WTC11 (cell line): ENCODE measurements around the gene KATNBL1.

Experiments
- AFF4 ChIP-seq: sonication (generic); formaldehyde crosslinking; IDR thresholded peaks from 2 replicates; pipeline ENCODE4 v1.8.1; 2023; ENCODE audit warnings: mild to moderate bottlenecking, missing genetic modification reagents, borderline replicate concordance
- CBFB ChIP-seq: sonication (generic); formaldehyde crosslinking; IDR thresholded peaks from 2 replicates; pipeline ENCODE4 v1.8.1; 2022; ENCODE audit warnings: mild to moderate bottlenecking, low read depth, missing genetic modification reagents
- CTCF ChIP-seq: fragments of 200-600 bp; IDR thresholded peaks from 2 replicates; pipeline ENCODE4 v1.8.0; 2022; ENCODE audit warnings: antibody characterized with exemption
- E2F5 ChIP-seq: sonication (generic); formaldehyde crosslinking; IDR thresholded peaks from 2 replicates; pipeline ENCODE4 v1.8.1; 2022; ENCODE audit warnings: mild to moderate bottlenecking, moderate library complexity, missing genetic modification reagents
- ETV6 ChIP-seq: sonication (generic); formaldehyde crosslinking; IDR thresholded peaks from 2 replicates; pipeline ENCODE4 v1.8.1; 2022; ENCODE audit warnings: mild to moderate bottlenecking, missing genetic modification reagents
- FOXP4 ChIP-seq: sonication (generic); formaldehyde crosslinking; IDR thresholded peaks from 2 replicates; pipeline ENCODE4 v1.8.0; 2022; ENCODE audit warnings: mild to moderate bottlenecking, missing genetic modification reagents
- NFYB ChIP-seq: sonication (generic); formaldehyde crosslinking; conservative IDR thresholded peaks from 2 replicates; pipeline ENCODE4 v1.8.0; 2022; ENCODE audit warnings: low read depth, missing genetic modification reagents
- SP1 ChIP-seq: sonication (generic); formaldehyde crosslinking; conservative IDR thresholded peaks from 2 replicates; pipeline ENCODE4 v1.8.1; 2022; ENCODE audit warnings: missing genetic modification reagents
- TEAD4 ChIP-seq: sonication (generic); formaldehyde crosslinking; IDR thresholded peaks from 2 replicates; pipeline ENCODE4 v1.8.0; 2022; ENCODE audit warnings: mild to moderate bottlenecking, missing genetic modification reagents
- ZNF317 ChIP-seq: sonication (generic); formaldehyde crosslinking; IDR thresholded peaks from 2 replicates; pipeline ENCODE4 v1.8.1; 2023; ENCODE audit warnings: low read depth, mild to moderate bottlenecking, moderate library complexity, missing genetic modification reagents, borderline replicate concordance
- ZNF416 ChIP-seq: fragments of 250-450 bp; sonication (Bioruptor Pico); IDR thresholded peaks from 2 replicates; pipeline ENCODE4 v1.9.0; 2021; ENCODE audit warnings: mild to moderate bottlenecking, inconsistent platforms

DNA sequence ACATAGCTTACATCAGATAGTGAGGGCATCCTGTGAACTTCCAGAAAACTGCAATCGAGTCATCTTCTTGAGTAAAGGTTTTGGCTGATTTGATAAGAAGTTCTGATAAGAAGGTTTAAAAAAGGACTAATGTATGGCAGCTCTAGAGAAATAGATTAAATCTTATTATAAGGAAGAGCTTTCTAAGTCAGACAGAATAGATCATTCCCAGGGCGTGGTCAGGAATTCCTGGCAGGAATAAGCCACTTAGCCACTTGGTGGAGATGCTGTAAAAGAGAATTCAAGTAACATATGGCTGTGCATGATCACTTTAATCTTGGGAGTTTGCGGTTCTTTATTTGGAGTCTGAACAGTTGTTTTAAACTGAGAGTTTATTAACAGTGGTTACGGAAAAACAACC lies 90.6 kb downstream of the KATNBL1 start:
- no peak for TF ChIP-seq CTCF
- TF ChIP-seq SP1 (CRISPR knock-in tag), result no peak
- no peak for TF ChIP-seq ZNF416 (CRISPR knock-in tag)
- no peak for TF ChIP-seq AFF4 (CRISPR knock-in tag)
- no peak for TF ChIP-seq ETV6 (CRISPR knock-in tag)
- no peak for TF ChIP-seq CBFB
- TF ChIP-seq NFYB (CRISPR knock-in tag), result no peak
- TF ChIP-seq ZNF317, result no peak
- TF ChIP-seq FOXP4, result no peak
- TF ChIP-seq TEAD4, result no peak
- TF ChIP-seq E2F5, result no peak
